HL-60 (cell line): ENCODE measurements around the gene NEU2.

Source experiments
- CTCF ChIP-seq: IDR thresholded peaks from one replicate; pipeline ENCODE4 v1.5.1; 2011; ENCODE audit warnings: low read length, control low read depth, inconsistent platforms; ENCODE audit not compliant: insufficient read depth
- POLR2AphosphoS5 ChIP-seq: IDR thresholded peaks from 2 replicates; pipeline ENCODE4 v1.6.1; 2012; ENCODE audit warnings: low read depth

DNA sequence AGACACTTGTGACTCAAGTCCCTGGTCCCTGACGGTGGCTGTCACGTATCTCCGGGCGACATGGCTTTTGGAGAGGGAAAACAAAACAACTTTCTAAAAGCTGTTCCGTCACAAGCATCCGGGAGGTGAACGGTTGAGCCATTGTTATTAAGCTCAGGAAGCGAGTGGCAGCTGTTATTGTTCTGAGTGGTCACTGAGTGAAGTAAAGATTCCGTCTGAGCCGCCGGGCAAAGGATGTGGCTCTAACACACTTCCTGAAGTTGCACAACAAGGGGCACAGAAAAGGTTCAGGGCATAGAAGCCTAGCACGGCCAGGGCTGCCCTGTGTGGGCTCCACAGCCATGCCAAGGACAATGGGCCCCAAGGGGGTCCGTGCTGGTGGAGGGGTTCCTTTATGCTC lies 52.0 kb downstream of the NEU2 start:
- no peak for TF ChIP-seq CTCF
- TF ChIP-seq POLR2AphosphoS5, result peak; percentile 92
